Measurements from ENCODE around the gene DYSF. TPM values are rescaled to one million over a fixed set of nuclear protein-coding genes. Genes with fewer than 3 reads are reported as not detected.

The DYSF gene
- total RNA-seq, 1 experiment from 2014 or later = 3.7 TPM

- DNase-seq (ENCODE audit: low read depth) = no peak
These were observed 145.7 kb downstream of the DYSF start for GRCh38 chr2:71599038-71599437.

- no peak for DNase-seq (ENCODE audit: low read depth)
These were observed 146.4 kb downstream of the DYSF start for GRCh38 chr2:71599646-71600236.

- no peak for DNase-seq (ENCODE audit: low read depth)
These were observed 147.2 kb downstream of the DYSF start for GRCh38 chr2:71600555-71600954.

GRCh38 chr2:71601136-71602114 is 148.1 kb downstream of the DYSF start:
- DNase-seq (ENCODE audit: low read depth) = no peak

- no peak for DNase-seq (ENCODE audit: low read depth)
These were observed 148.7 kb downstream of the DYSF start for GRCh38 chr2:71602115-71602495.

GRCh38 chr2:71602581-71602980 is 149.2 kb downstream of the DYSF start:
- no peak for DNase-seq (ENCODE audit: low read depth)

- peak; percentile 14 for DNase-seq (ENCODE audit: low read depth)
These were observed 150.0 kb downstream of the DYSF start for GRCh38 chr2:71603311-71603811.

- DNase-seq (ENCODE audit: low read depth) = no peak
These were observed 150.7 kb downstream of the DYSF start for GRCh38 chr2:71603851-71604725.

GRCh38 chr2:71604726-71605120 is 151.4 kb downstream of the DYSF start:
- no peak for DNase-seq (ENCODE audit: low read depth)

- DNase-seq (ENCODE audit: low read depth) = no peak
These were observed 151.8 kb downstream of the DYSF start for GRCh38 chr2:71605173-71605641.

- no peak for DNase-seq (ENCODE audit: low read depth)
These were observed 152.4 kb downstream of the DYSF start for GRCh38 chr2:71605781-71606241.

- no peak for DNase-seq (ENCODE audit: low read depth)
These were observed 152.9 kb downstream of the DYSF start for GRCh38 chr2:71606244-71606643.

- no peak for DNase-seq (ENCODE audit: low read depth)
These were observed 154.0 kb downstream of the DYSF start for GRCh38 chr2:71607151-71607889.

- DNase-seq (ENCODE audit: low read depth) = no peak
These were observed 154.7 kb downstream of the DYSF start for GRCh38 chr2:71608034-71608433.

- DNase-seq (ENCODE audit: low read depth) = no peak
These were observed 155.1 kb downstream of the DYSF start for GRCh38 chr2:71608441-71608840.

- no peak for DNase-seq (ENCODE audit: low read depth)
These were observed 155.7 kb downstream of the DYSF start for GRCh38 chr2:71609029-71609428.

- no peak for DNase-seq (ENCODE audit: low read depth)
These were observed 156.1 kb downstream of the DYSF start for GRCh38 chr2:71609441-71609840.

- peak; percentile 34 for DNase-seq (ENCODE audit: low read depth)
These were observed 156.6 kb downstream of the DYSF start for GRCh38 chr2:71609958-71610357.

- DNase-seq (ENCODE audit: low read depth) = no peak
These were observed 157.3 kb downstream of the DYSF start for GRCh38 chr2:71610671-71611070.

GRCh38 chr2:71611247-71611646 is 157.9 kb downstream of the DYSF start:
- DNase-seq (ENCODE audit: low read depth) = no peak
